H7 (cell line): ENCODE data around the gene DOCK6. TPM values are rescaled to one million over a fixed set of nuclear protein-coding genes. Genes with fewer than 3 reads are reported as not detected.
"Not testable (repeated sequence)": the region's sequence is repeated elsewhere in the genome, so short reads cannot be mapped to it uniquely, and the experiment has no call there.

Experiments used
- DNase-seq: peaks from one replicate; pipeline ENCODE4 v3.0.0; 2012
- H3K27me3 ChIP-seq: 2 replicates; pipeline ENCODE4 v1.6.0; 2011; ENCODE audit warnings: mild to moderate bottlenecking, low read length; ENCODE audit not compliant: control insufficient read depth, insufficient read depth
- H3K36me3 ChIP-seq: replicated peaks from 2 replicates; pipeline ENCODE4 v1.5.1; 2011; ENCODE audit warnings: low read length; ENCODE audit not compliant: control insufficient read depth, insufficient read depth
- H3K4me3 ChIP-seq: 2 replicates; pipeline ENCODE4 v1.5.1; 2011; ENCODE audit warnings: low read depth, mild to moderate bottlenecking, control low read depth, low read length, moderate library complexity; ENCODE audit not compliant: insufficient read depth
- total RNA-seq: library from RNA; depleted of rRNA; stranded (reverse); fragments of >200 nt; shearing (Covaris generic); gene quantifications from 2 replicates; pipeline ENCODE4 v1.2.3, GENCODE V29; 2014

DOCK6 gene
- total RNA-seq, 1 experiment from 2014 or later, result 26.9 TPM

DNA sequence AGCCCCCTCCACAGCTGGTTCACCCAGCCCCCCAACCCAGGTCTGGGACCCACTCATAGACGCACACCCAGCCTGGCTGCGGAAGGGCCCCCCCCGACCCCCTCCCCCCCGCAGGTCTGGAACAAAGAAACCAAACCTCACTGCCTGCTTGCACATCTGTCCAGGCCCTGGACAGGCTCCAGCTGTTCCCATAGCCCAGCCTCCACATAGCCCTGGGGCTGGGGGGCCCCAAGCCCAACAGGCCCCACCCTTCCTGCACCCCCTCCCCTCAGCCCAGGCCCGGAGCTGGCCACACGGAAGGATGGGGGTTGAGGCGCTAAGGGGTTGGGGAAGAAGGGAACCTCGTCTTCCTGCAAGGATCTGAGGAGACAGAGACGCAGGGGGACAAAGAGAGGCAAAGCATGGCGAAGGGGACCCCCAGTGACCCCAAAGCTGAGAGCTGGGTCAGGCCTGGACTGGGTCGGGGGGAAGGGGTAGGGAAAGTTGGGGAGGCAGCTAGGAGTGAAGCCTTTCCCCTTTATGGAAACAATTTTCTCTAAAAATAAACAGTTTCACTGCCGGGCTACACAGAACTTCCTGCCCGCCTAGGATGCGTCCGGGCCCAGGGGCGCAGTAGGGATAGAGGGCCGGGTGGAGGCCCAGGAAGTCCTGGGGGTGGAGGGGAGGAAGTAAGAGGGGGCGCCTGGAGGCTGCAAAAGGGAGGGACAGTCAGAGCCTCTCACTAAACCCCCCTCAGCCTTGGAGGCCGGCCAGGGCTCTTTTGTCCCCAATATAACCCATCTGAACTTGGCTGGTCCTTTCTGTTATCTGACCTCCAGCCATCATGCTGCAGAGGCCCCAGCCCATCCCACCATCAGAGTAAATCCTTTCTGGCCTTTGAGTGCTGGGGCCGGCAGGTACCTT lies 67.4 kb downstream of the DOCK6 start:
- H3K27me3 ChIP-seq, result no peaks in the 10 kb centered on the region
- no peak overlapping the region for H3K4me3 ChIP-seq
- peaks cover 6% of the 10 kb centered on the region for H3K36me3 ChIP-seq
- no peak for DNase-seq

DNA sequence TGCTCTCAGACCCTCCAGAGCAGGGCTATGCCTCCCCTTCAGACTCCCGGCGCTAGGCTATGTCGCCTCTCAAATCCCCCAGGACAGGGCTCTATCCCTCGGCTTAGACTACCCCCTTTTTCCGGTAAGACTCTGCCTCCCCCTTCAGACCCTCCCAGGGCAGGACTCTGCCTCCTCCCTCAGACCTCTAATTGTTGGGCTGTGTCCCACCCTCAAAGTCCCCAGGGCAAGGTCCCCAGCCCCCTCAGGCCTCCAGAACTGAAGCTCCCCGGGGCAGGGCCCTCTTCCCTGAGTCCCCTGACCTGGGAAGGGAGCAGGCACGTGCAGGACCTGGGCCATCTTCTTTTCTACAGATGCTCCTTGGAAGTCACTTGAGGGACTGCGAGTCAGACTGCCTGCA lies 68.2 kb downstream of the DOCK6 start:
- H3K4me3 ChIP-seq, result no peak overlapping the region
- no peak for DNase-seq
- no peaks in the 10 kb centered on the region for H3K27me3 ChIP-seq
- H3K36me3 ChIP-seq, result peaks cover 4% of the 10 kb centered on the region

DNA sequence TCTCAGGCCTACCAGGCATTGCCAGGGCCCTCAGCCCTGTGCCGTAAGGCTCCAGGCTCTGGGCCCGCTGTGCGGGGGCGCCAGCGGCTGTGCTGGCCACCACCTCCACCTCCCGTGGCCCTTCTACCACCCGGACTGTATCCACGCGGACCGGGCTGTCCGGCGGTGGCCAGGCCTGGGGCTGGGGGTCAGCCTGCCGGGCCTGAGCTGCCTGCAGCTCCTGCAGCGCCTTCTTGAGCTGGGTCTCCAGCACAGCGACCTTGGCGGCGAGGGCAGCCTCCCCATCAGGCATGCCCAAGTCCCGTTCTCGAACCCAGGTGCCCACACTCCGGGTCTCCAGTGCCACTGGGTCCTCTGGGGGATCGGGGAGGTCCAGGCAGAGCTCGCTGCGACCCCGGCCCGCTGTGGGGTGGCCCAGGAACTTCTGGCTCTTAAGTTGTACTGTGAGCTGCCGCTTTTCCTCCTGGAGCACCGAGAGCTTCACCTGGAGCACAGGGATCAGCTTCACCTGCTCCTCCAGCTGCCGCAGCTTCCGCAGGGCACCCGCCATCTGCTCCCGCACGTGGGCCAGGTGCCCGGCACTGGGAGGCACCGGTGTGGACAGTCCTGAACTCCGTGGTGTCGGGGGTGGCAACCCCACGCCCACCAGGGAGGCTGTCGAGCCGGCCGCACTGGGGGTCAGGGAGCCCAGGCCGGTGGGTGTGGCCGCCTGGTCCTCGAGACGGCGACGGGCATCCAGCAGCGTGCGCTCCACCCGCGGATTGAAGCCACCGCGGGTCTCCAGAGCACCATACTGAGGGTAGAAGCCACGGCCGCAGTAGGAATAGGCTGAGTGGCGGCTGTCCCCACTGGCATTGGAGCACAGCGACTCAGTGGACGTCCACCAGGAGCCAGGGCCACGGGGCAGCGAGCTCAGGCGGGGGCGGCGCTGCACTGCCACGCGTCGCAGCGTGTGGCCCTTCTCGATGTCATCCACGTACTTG lies 69.1 kb downstream of the DOCK6 start:
- H3K36me3 ChIP-seq, result peaks cover 3% of the 10 kb centered on the region
- no peak for DNase-seq
- H3K4me3 ChIP-seq, result no peak overlapping the region
- H3K27me3 ChIP-seq, result no peaks in the 10 kb centered on the region

DNA sequence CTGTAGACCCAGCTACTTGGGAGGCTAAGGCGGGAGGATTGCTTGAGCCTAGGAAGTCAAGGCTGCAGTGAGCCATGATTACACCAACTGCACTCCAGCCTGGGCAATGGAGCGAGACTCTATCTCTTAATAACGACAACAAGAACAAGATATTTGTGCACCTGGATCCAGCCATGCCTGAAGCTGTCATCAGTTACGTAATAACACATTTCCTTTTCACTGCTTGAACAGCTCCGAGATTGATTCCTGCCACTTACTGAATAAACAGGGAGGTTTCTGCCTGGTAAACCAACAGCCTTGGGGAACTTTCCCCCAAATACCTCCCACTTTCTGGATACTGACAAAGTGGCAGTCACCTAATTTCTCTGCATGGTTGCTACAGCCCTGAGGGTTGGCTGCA lies 70.4 kb downstream of the DOCK6 start:
- Histone ChIP-seq H3K27me3 (no peaks in the 10 kb centered on the region), H3K36me3 (peaks cover 3% of the 10 kb centered on the region), H3K4me3 (no peak overlapping the region)
- no peak for DNase-seq

DNA sequence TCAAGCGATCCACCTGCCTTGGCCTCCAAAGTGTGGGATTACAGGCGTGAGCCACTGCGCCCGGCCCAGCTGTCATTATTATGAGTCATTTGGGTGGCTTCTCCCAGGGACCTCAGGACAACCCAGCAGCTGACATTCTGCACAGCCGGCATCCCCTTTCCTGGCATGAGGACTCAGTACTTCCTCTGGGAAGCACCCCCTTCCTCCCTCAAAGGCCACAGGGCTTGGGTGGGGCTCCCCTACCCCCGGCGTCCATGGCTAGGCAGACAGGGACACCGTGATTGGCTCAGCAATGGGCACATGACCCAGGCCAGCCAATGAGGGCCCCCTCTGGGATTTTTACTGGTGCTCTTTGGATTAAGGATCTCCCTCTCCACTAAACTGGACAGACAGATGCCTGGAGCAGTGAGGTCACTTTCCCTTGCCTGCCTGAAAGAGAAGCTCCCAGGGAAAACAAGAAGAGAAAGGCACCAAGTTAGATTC lies 71.0 kb downstream of the DOCK6 start:
- Histone ChIP-seq H3K36me3 (peaks cover 3% of the 10 kb centered on the region), H3K27me3 (no peaks in the 10 kb centered on the region), H3K4me3 (no peak overlapping the region)
- DNase-seq, result peak; percentile 88

DNA sequence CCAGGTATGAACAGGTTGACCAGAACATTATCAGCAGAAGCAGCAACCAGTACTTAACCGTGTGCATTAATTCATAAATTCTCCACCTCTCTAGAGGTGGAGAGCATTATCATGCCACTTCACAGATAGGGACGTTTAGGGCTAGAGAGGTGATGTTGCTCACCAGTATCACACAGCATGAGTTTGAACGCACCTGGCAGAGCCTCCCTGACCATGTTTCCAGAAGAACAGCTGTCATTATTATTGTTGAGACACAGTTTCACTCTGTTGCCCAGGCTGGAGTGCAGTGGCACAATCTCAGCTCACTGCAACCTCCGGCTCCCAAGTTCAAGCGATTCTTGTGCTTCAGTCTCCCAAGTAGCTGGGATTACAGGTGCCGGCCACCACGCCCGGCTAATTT lies 71.8 kb downstream of the DOCK6 start:
- Histone ChIP-seq H3K36me3 (peaks cover 3% of the 10 kb centered on the region), H3K27me3 (no peaks in the 10 kb centered on the region), H3K4me3 (no peak overlapping the region)
- DNase-seq, result no peak

DNA sequence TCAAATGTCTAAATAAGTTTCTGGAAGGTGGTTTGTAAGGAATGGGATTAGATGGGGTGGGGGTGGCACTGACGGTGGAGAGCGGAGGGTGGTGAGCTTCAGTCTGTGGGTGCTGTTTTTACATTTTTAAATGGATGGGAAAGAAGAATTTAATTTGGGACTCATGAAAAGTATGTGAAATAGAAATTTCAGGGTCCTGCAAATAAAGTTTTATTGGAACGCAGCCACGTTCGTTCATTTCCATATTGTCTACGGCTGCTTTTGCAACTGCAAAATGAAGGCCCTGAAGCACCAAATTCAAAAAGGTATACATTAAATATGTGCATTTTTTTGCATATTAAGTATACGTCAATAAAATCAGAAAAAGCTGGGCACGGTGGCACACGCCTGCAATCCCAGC lies 74.9 kb downstream of the DOCK6 start:
- H3K27me3 ChIP-seq, result no peaks in the 10 kb centered on the region
- DNase-seq, result no peak
- peaks cover 5% of the 10 kb centered on the region; the same call in 1 of the 2 replicates for H3K36me3 ChIP-seq
- no peak overlapping the region for H3K4me3 ChIP-seq

DNA sequence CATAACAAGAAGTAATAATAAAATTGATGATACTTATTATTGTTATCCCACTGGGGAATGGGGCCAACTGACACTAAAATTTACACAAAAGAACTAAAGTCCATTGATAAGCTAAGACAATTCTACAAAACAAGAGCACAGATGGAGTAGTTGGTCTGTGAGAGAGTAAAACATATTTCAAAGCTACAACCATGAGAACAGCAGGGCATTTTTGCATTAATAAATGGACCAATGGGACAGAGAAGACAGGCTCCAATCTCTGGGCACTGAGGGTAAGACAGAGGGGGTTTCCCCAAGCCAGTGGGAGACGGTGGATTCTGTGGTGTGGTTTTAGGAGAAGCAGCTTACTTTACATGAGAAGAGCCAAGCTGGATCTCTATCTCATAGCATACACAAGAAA lies 79.3 kb downstream of the DOCK6 start:
- no peak overlapping the region for H3K4me3 ChIP-seq
- peaks cover 2% of the 10 kb centered on the region; the same call in 1 of the 2 replicates for H3K36me3 ChIP-seq
- DNase-seq, result no peak
- H3K27me3 ChIP-seq, result no peaks in the 10 kb centered on the region

DNA sequence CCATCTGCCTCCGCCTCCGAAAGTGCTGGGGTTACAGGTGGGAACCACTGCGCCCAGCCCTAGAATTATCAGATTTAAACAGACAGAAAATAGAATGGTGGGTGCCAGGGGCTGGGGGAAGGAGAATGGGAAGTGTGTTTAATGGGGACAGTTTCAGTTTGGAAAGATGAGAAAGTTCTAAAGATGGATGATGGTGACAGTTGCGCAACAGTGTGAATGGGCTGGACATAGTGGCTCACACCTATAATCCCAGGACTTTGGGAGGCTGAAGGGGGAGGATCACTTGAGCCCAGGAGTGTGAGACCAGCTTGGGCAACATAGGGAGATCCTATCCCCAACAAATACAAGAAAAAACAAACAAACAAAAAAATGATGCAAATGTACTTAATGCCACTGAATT lies 80.8 kb downstream of the DOCK6 start:
- Histone ChIP-seq H3K4me3 (no peak overlapping the region), H3K36me3 (peaks cover 4% of the 10 kb centered on the region), H3K27me3 (no peaks in the 10 kb centered on the region)
- DNase-seq, result no peak

DNA sequence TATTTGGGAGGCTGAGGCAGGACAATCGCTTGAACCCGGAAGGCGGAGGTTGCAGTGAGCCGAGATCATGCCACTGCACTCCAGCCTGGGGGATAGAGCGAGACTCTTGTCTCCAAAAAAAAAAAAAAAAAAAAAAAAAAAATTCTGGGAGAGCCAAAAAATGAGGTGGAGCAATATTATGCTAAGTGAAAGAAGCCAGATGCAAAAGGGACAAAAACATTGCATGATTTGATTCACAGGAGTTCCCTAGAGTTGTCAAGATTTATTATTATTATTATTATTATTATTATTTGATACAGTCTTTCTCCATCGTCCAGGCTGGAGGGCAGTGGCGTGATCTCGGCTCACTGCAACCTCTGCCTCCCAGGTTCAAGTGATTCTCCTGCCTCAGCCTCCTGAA lies 81.3 kb downstream of the DOCK6 start:
- DNase-seq, H3K36me3 ChIP-seq, H3K27me3 ChIP-seq, H3K4me3 ChIP-seq: not testable (repeated sequence)

DNA sequence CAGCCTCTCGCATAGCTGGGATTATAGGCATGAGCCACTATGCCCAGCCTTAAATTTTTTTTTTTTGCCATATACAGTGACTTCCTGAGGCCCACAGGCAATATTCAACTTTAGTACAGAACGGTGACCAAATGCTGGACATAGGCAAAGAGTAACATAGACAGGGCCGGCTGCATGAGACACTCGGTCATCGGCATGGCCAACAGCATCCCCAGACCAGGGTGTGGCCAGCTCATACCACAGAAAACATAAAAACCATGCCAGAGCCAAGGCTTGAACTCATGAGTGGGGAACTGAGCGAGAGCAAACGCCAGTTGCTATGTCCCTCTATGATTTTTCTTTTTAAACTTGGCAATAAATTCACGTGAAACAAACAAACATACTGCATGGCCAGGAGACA lies 82.0 kb downstream of the DOCK6 start:
- Histone ChIP-seq H3K4me3 (no peak overlapping the region), H3K27me3 (no peaks in the 10 kb centered on the region), H3K36me3 (peaks cover 6% of the 10 kb centered on the region)
- no peak for DNase-seq

DNA sequence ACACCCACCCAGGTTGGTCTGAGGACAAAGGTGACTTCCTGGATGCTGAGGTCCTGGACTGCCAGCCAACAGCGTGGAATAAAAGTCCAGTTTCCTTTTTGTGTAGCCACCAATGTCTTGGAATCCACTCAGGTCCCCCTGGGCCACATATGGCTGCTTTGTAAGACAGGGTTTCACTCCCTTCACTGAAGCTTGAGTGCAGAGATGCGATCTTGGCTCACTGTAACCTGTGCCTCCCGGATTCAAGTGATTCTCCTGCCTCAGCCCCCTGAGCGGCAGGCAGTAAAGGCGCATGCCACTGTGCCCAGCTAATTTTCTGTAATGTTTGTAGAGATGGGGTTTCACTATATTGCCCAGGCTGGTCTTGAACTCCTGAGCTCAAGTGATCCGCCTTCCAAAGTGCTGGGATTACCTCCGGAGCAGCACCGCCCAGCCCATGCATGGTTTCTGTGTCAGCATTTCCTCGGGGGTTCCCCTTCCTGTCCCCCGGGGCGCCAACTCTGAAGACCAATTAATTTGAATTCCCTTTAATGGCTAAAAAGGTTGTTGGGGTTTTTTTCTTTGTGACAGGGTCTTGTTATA lies 82.5 kb downstream of the DOCK6 start:
- peaks cover 6% of the 10 kb centered on the region for H3K36me3 ChIP-seq
- no peaks in the 10 kb centered on the region for H3K27me3 ChIP-seq
- H3K4me3 ChIP-seq, result no peak overlapping the region
- DNase-seq, result peak; percentile 38

DNA sequence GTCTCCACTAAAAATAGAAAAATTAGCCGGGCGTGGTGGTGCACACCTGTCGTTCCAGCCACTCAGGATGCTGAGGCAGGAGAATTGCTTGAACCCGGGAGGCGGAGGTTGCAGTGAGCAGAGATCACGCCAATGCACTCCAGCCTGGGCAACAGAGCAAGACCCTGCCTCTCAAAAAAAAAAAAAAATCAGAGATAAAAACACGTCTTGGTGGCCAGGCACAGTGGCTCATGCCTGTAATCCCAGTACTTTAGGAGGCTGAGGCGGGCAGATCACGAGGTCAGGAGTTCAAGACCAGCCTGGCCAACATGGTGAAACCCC lies 83.2 kb downstream of the DOCK6 start:
- not testable (repeated sequence) for H3K4me3 ChIP-seq, H3K36me3 ChIP-seq, H3K27me3 ChIP-seq, DNase-seq

DNA sequence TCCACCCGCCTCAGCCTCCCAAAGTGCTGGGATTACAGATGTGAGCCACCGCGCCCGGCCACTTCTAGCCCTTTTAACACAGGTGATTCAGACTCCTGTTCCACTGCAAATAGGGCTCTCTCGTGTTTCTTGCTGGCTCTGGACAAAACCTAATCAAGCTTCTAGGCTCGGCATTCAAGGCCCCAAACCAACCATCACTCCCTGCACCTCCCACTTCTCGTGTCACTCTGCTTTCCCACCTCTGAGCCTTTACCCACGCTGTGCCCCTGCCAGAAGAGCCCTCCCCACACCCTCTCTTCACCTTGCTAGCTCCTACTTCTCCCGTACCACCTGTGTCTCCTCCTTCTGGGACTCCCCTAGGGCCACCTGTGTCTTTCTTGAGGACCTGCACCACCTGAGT lies 84.7 kb downstream of the DOCK6 start:
- Histone ChIP-seq H3K36me3 (peaks cover 13% of the 10 kb centered on the region), H3K4me3 (no peak overlapping the region), H3K27me3 (no peaks in the 10 kb centered on the region)
- DNase-seq, result no peak
